ENCODE results near the gene KHDC4. TPM values are rescaled to one million over a fixed set of nuclear protein-coding genes. Genes with fewer than 3 reads are reported as not detected.

Gene KHDC4
- total RNA-seq, 1 donor from 2014 or later, result 82.8 TPM

- intact Hi-C loops (cut with micrococcal nuclease), result loop anchor here (10.0 kb wide), 1 partner anchor 647 kb away; the partner anchor contains the start of gene RUSC1
These were observed 37.9 kb upstream of the KHDC4 start for GRCh38 chr1:155971910-155972809.

- intact Hi-C loops (cut with micrococcal nuclease), result loop anchor here (10.0 kb wide), 1 partner anchor 646 kb away; the partner anchor contains the start of gene RUSC1
These were observed 36.4 kb upstream of the KHDC4 start for GRCh38 chr1:155970531-155971167.

GRCh38 chr1:155969377-155969791 is 35.2 kb upstream of the KHDC4 start:
- intact Hi-C loops (cut with micrococcal nuclease), result no loop called here

- intact Hi-C loops (cut with micrococcal nuclease), result no loop called here
These were observed 34.5 kb upstream of the KHDC4 start for GRCh38 chr1:155968670-155969069.

- intact Hi-C loops (cut with micrococcal nuclease), result no loop called here
These were observed 33.8 kb upstream of the KHDC4 start for GRCh38 chr1:155968051-155968400.

GRCh38 chr1:155967341-155968050 is 33.3 kb upstream of the KHDC4 start:
- intact Hi-C loops (cut with micrococcal nuclease), result no loop called here

- intact Hi-C loops (cut with micrococcal nuclease), result no loop called here
These were observed 32.5 kb upstream of the KHDC4 start for GRCh38 chr1:155966750-155967149.

GRCh38 chr1:155966135-155966534 is 31.9 kb upstream of the KHDC4 start:
- intact Hi-C loops (cut with micrococcal nuclease), result no loop called here

GRCh38 chr1:155964193-155964592 is 30.0 kb upstream of the KHDC4 start:
- intact Hi-C loops (cut with micrococcal nuclease), result no loop called here

GRCh38 chr1:155962599-155963211 is 28.5 kb upstream of the KHDC4 start:
- intact Hi-C loops (cut with micrococcal nuclease), result no loop called here

- intact Hi-C loops (cut with micrococcal nuclease), result no loop called here
These were observed 27.7 kb upstream of the KHDC4 start for GRCh38 chr1:155961937-155962336.

- intact Hi-C loops (cut with micrococcal nuclease), result no loop called here
These were observed 26.0 kb upstream of the KHDC4 start for GRCh38 chr1:155960081-155960745.

- intact Hi-C loops (cut with micrococcal nuclease), result no loop called here
These were observed 23.2 kb upstream of the KHDC4 start for GRCh38 chr1:155957411-155957915.

- intact Hi-C loops (cut with micrococcal nuclease), result no loop called here
These were observed 20.4 kb upstream of the KHDC4 start for GRCh38 chr1:155954645-155955044.

GRCh38 chr1:155952505-155952890 is 18.3 kb upstream of the KHDC4 start:
- intact Hi-C loops (cut with micrococcal nuclease), result no loop called here

- intact Hi-C loops (cut with micrococcal nuclease), result no loop called here
These were observed 17.7 kb upstream of the KHDC4 start for GRCh38 chr1:155951753-155952504.

GRCh38 chr1:155950829-155951228 is 16.6 kb upstream of the KHDC4 start:
- intact Hi-C loops (cut with micrococcal nuclease), result no loop called here

GRCh38 chr1:155947741-155948140 is 13.5 kb upstream of the KHDC4 start:
- intact Hi-C loops (cut with micrococcal nuclease), result loop anchor here (2.0 kb wide), 1 partner anchor 29 kb away; no protein-coding TSS in a partner anchor

GRCh38 chr1:155947292-155947691 is 13.1 kb upstream of the KHDC4 start:
- intact Hi-C loops (cut with micrococcal nuclease), result loop anchor here (2.0 kb wide), 1 partner anchor 30 kb away; no protein-coding TSS in a partner anchor
